Neural progenitor cell (in vitro differentiated cells): ENCODE measurements around the gene VAV2.

ENCODE experiments used
- CTCF ChIP-seq: fragments of 200-600 bp; sonication (generic); IDR thresholded peaks from 2 replicates; pipeline ENCODE4 v1.5.1; 2017; ENCODE audit warnings: antibody characterized with exemption, mild to moderate bottlenecking
- EZH2 ChIP-seq: fragments of 200-600 bp; sonication (generic); IDR thresholded peaks from 2 replicates; pipeline ENCODE4 v1.6.1; 2017; ENCODE audit warnings: antibody characterized with exemption, mild to moderate bottlenecking, moderate library complexity
- EZH2phosphoT487 ChIP-seq: fragments of 200-600 bp; sonication (generic); IDR thresholded peaks from 2 replicates; pipeline ENCODE4 v1.6.1; 2017; ENCODE audit warnings: antibody characterized with exemption

- TF ChIP-seq EZH2 (no peak), CTCF (no peak), EZH2phosphoT487 (no peak)
These were observed 41.5 kb downstream of the VAV2 start for GRCh38 chr9:133950629-133951111.
